GM12872 (cell line): ENCODE measurements around the gene XPNPEP1.

ENCODE experiments used
- CTCF ChIP-seq: IDR thresholded peaks from 3 replicates; pipeline ENCODE4 v1.5.1; 2011; ENCODE audit warnings: low read depth, mild to moderate bottlenecking, low read length, moderate library complexity; ENCODE audit not compliant: insufficient read depth

Gene XPNPEP1

GRCh38 chr10:109926825-109927224, 3.5 kb upstream of the XPNPEP1 start:
- TF ChIP-seq CTCF, result no peak

GRCh38 chr10:109926061-109926745, 2.9 kb upstream of the XPNPEP1 start:
- no peak for TF ChIP-seq CTCF

- no peak for TF ChIP-seq CTCF
Observed at GRCh38 chr10:109924967-109925620, 1.8 kb upstream of the XPNPEP1 start.

- TF ChIP-seq CTCF, result no peak
Observed at GRCh38 chr10:109924087-109924486, 776 bp upstream of the XPNPEP1 start.

- TF ChIP-seq CTCF, result no peak
Observed at GRCh38 chr10:109922358-109922975, 844 bp downstream of the XPNPEP1 start.

GRCh38 chr10:109920016-109920415, 3.3 kb downstream of the XPNPEP1 start:
- no peak for TF ChIP-seq CTCF

GRCh38 chr10:109919220-109919619, 4.1 kb downstream of the XPNPEP1 start:
- TF ChIP-seq CTCF, result no peak
